T-helper 9 cell (primary cell): ENCODE data around the gene PTPN3.

Experiments used
- DNase-seq: peaks from one replicate; pipeline ENCODE4 v3.0.0-alpha.2; 2020

PTPN3 gene

GRCh38 chr9:109500421-109500974 lies 2.4 kb upstream of the PTPN3 start:
- DNase-seq, result no peak

GRCh38 chr9:109499631-109500410 lies 1.7 kb upstream of the PTPN3 start:
- DNase-seq, result no peak

GRCh38 chr9:109499093-109499630 lies 1.1 kb upstream of the PTPN3 start:
- DNase-seq, result no peak

GRCh38 chr9:109497226-109498153 lies 617 bp downstream of the PTPN3 start:
- DNase-seq, result no peak

GRCh38 chr9:109496841-109497225 lies 1.3 kb downstream of the PTPN3 start:
- DNase-seq, result no peak

- no peak for DNase-seq
Observed at GRCh38 chr9:109496218-109496617, 1.9 kb downstream of the PTPN3 start.

- no peak for DNase-seq
Observed at GRCh38 chr9:109493648-109494047, 4.5 kb downstream of the PTPN3 start.

- no peak for DNase-seq
Observed at GRCh38 chr9:109491590-109491989, 6.5 kb downstream of the PTPN3 start.

- no peak for DNase-seq
Observed at GRCh38 chr9:109488791-109489492, 9.2 kb downstream of the PTPN3 start.

GRCh38 chr9:109488351-109488750 lies 9.8 kb downstream of the PTPN3 start:
- no peak for DNase-seq

GRCh38 chr9:109487247-109487646 lies 10.9 kb downstream of the PTPN3 start:
- no peak for DNase-seq

- no peak for DNase-seq
Observed at GRCh38 chr9:109483744-109484429, 14.2 kb downstream of the PTPN3 start.

GRCh38 chr9:109482391-109482916 lies 15.7 kb downstream of the PTPN3 start:
- no peak for DNase-seq

- no peak for DNase-seq
Observed at GRCh38 chr9:109481856-109482255, 16.3 kb downstream of the PTPN3 start.

- no peak for DNase-seq
Observed at GRCh38 chr9:109479822-109480221, 18.3 kb downstream of the PTPN3 start.

GRCh38 chr9:109478665-109479380 lies 19.3 kb downstream of the PTPN3 start:
- no peak for DNase-seq

GRCh38 chr9:109478051-109478563 lies 20.0 kb downstream of the PTPN3 start:
- DNase-seq, result no peak

- DNase-seq, result no peak
Observed at GRCh38 chr9:109477258-109478050, 20.7 kb downstream of the PTPN3 start.

GRCh38 chr9:109476642-109477257 lies 21.4 kb downstream of the PTPN3 start:
- DNase-seq, result no peak
